Mucosa of descending colon (tissue), 3 donors: ENCODE data around the gene TNIP2. TPM values are rescaled to one million over a fixed set of nuclear protein-coding genes. Genes with fewer than 3 reads are reported as not detected.

ENCODE experiments used
- ATAC-seq: fragments of 200-7000 bp; cut with Tn5 transposase; one replicate; pipeline ENCODE4 v1.9.1; 2020; ENCODE audit warnings: mild to moderate bottlenecking, moderate library complexity
- DNase-seq, 3 donors: peaks; one replicate each; pipeline ENCODE4 v3.0.0-alpha.2; 2020
- H3K36me3 ChIP-seq: fragments of 200-600 bp; one replicate; pipeline ENCODE4 v1.8.0; 2021; ENCODE audit warnings: low read depth, mild to moderate bottlenecking
- H3K4me1 ChIP-seq: fragments of 200-600 bp; one replicate; pipeline ENCODE4 v1.8.0; 2021; ENCODE audit warnings: low read depth, mild to moderate bottlenecking
- H3K4me3 ChIP-seq: fragments of 200-600 bp; one replicate; pipeline ENCODE4 v1.8.0; 2021; ENCODE audit warnings: mild to moderate bottlenecking
- H3K9me3 ChIP-seq: fragments of 200-600 bp; one replicate; pipeline ENCODE4 v1.8.0; 2021; ENCODE audit warnings: mild to moderate bottlenecking
- intact Hi-C, 2 donors: fragments of 100-400 bp; cut with DNase I in 1 of 2; cut with micrococcal nuclease in 1 of 2; formaldehyde crosslinking; loops; one replicate each; pipeline versions ENCODE4 v1.11.0 to v1.11.1; 2022; cut with DNase I, micrococcal nuclease
- total RNA-seq, 3 donors: library from RNA; stranded (reverse); fragmentation: NEBNext Ultra II Directional in 2 of 3; extraction: Animal tissue kit (Norgen Biotek cat#: 25700) in 2 of 3; gene quantifications; one replicate each; pipeline versions ENCODE4 v1.2.1 to v1.2.4, GENCODE V29; 2021 to 2023
- TF ChIP-seq, protein P1 (sequence below): fragments of 200-600 bp; IDR thresholded peaks from one replicate; pipeline ENCODE4 v1.8.0; 2022; ENCODE audit warnings: antibody characterized with exemption, mild to moderate bottlenecking
- donor health status: DM: no; HTN: no; CAD: no; lungs with moderate emphysema.
- donor health status: DM: no; HTN: no; CAD: no.
- donor health status: DM: no; HTN: yes; CAD: no.

The TNIP2 gene
- total RNA-seq, 3 donors from 2014 or later = 50.3 to 51.5 (median 51.2) TPM

DNA sequence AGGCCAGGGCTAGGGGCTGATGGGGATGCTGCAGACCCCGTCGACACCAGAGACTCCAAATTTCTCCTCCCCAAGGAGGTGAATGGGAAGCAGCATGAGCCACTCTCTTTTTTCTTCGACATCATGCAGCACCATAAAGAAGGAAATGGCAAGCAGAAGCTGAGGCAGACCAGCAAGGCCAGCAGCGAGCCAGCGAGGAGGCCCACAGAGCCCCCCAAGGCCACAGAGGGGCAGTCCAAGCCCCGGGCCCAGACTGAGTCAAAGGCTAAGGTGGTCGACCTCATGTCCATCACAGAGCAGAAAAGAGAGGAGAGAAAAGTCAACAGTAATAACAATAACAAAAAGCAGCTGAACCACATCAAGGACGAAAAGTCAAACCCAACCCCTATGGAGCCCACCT lies 56.1 kb downstream of the TNIP2 start:
- TF ChIP-seq, protein P1, sequence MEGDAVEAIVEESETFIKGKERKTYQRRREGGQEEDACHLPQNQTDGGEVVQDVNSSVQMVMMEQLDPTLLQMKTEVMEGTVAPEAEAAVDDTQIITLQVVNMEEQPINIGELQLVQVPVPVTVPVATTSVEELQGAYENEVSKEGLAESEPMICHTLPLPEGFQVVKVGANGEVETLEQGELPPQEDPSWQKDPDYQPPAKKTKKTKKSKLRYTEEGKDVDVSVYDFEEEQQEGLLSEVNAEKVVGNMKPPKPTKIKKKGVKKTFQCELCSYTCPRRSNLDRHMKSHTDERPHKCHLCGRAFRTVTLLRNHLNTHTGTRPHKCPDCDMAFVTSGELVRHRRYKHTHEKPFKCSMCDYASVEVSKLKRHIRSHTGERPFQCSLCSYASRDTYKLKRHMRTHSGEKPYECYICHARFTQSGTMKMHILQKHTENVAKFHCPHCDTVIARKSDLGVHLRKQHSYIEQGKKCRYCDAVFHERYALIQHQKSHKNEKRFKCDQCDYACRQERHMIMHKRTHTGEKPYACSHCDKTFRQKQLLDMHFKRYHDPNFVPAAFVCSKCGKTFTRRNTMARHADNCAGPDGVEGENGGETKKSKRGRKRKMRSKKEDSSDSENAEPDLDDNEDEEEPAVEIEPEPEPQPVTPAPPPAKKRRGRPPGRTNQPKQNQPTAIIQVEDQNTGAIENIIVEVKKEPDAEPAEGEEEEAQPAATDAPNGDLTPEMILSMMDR = no peak
- Histone ChIP-seq H3K9me3 (no peaks in the 10 kb centered on the region), H3K4me1 (no peaks in the 10 kb centered on the region), H3K36me3 (peaks cover 19% of the 10 kb centered on the region), H3K4me3 (no peak overlapping the region)
- intact Hi-C loops = no loop called here
- ATAC-seq (no peak), DNase-seq (no peak)

DNA sequence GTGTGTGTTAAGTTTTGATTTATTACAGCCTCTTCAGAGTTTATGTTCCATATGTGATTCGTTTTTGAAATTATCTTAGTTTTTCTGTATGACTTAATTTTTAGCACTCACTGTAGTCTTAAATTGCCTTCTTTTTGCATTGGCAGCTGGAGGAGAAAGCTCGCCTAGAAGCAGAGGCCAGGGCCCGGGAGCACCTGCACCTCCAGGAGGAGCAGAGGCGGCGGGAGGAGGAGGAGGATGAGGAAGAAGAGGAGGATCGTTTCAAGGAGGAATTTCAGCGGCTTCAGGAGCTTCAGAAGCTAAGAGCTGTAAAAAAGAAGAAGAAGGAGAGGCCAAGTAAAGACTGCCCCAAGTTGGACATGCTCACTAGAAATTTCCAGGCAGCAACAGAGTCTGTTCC lies 56.6 kb downstream of the TNIP2 start:
- Histone ChIP-seq H3K36me3 (peaks cover 22% of the 10 kb centered on the region), H3K4me1 (no peaks in the 10 kb centered on the region), H3K4me3 (no peak overlapping the region), H3K9me3 (no peaks in the 10 kb centered on the region)
- TF ChIP-seq, protein P1 = no peak
- ATAC-seq (no peak), DNase-seq (no peak)
- intact Hi-C loops = no loop called here

DNA sequence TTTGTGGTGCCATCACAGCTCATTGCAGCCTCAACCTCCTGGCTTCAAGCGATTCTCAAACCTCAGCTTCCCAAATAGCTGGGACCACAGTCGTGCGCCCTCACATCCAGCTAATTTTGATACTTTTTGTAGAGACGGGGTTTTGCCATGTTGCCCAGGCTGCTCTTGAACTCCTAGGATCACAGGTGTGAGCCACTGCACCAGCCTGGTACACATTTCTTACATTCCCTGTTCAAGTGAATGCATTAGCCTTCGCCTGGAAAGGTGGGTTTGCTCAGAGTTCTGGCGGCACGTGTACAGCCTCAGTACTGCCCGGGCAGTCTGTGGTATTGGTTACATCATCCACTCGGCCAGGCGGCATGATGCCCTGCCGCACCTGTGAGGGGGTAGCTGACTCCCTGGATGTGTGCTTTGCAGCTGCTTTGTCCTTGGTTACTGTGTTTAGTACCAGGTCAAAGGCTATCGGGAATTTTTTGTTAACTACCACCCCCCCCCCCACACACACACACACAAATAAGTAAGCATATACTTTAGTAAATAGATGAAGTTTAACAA lies 57.1 kb downstream of the TNIP2 start:
- TF ChIP-seq, protein P1 = no peak
- H3K4me1 ChIP-seq = no peaks in the 10 kb centered on the region
- peaks cover 24% of the 10 kb centered on the region for H3K36me3 ChIP-seq
- intact Hi-C loops = no loop called here
- no peak for DNase-seq
- no peak overlapping the region for H3K4me3 ChIP-seq
- H3K9me3 ChIP-seq = no peaks in the 10 kb centered on the region
- no peak for ATAC-seq

DNA sequence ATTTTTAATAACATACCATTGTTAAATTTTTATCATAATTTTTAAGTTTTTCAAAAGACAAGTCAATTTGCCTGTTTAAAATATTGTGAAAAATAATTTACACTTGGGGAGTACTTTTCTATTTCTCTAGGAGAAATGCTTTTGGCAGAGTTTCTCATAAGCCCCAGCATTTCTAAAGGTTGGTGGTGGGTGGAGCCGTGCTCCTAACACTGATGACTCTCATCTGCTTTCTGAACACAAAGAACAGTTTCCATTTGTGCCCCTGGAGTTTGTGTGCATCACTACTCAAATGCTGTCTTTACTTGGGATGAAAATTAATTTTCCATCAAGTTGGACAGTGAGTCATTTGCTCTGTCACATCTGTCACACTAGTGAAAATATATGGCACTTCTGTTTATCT lies 57.6 kb downstream of the TNIP2 start:
- ATAC-seq = no peak
- Histone ChIP-seq H3K9me3 (no peaks in the 10 kb centered on the region), H3K4me3 (no peak overlapping the region), H3K36me3 (peaks cover 28% of the 10 kb centered on the region), H3K4me1 (no peaks in the 10 kb centered on the region)
- intact Hi-C loops = no loop called here
- no peak for DNase-seq
- TF ChIP-seq, protein P1 = no peak

DNA sequence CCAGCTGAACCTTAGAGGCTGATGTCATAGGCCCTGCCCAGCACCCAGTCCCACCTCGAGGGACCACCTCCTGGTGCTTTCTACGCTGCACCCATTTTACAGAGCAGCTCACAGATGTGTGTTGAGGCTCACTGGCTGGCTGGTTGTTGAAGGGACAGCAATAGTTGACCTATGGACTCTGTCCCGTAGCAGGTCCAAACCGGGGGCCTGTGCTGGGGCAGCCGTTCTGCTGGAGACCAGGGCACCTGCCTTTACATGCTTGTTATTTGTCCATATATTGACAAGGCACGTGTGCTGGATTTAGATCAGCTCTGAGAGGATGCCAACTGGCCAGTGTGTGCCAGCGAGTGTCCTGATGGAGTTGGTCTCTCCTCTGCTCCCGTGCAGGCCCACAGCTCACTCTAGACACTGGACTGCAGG lies 58.1 kb downstream of the TNIP2 start:
- no peak for DNase-seq
- Histone ChIP-seq H3K4me3 (no peak overlapping the region), H3K4me1 (no peaks in the 10 kb centered on the region), H3K9me3 (no peaks in the 10 kb centered on the region), H3K36me3 (peaks cover 24% of the 10 kb centered on the region)
- no peak for ATAC-seq
- intact Hi-C loops = no loop called here
- TF ChIP-seq, protein P1 = no peak

DNA sequence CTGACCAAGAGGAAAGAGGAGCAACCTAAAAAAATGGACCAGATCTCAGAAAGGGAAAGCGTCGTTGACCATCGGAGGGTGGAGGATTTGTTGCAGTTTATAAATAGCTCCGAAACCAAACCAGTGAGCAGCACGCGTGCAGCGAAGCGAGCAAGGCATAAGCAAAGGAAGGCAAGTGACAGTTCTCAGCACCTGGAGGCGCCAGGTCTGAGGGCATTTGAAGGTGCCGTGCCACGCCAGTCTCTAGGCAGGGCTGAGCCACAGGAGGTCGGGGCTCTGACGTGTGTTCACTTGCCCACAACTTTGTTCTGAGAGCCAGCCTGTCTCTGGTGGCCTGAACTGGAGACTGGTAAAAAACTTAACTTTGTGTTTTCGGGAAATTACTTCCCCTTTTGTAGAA lies 59.7 kb downstream of the TNIP2 start:
- peaks cover 22% of the 10 kb centered on the region for H3K36me3 ChIP-seq
- peak; percentile 16 to 70 (median 33) for DNase-seq

More for the DNA sequence above, 59.7 kb downstream of the TNIP2 start:
- TF ChIP-seq, protein P1 = no peak
- no peaks in the 10 kb centered on the region for H3K9me3 ChIP-seq
- ATAC-seq = peak; percentile 75
- H3K4me1 ChIP-seq = no peaks in the 10 kb centered on the region
- intact Hi-C loops = no loop called here
- H3K4me3 ChIP-seq = no peak overlapping the region
